Chondrocyte (in vitro differentiated cells): ENCODE measurements around the gene SCGB1A1. TPM values are rescaled to one million over a fixed set of nuclear protein-coding genes. Genes with fewer than 3 reads are reported as not detected.

Experiments used
- DNase-seq: peaks from one replicate; pipeline ENCODE4 v3.0.0; 2021; ENCODE audit warnings: mixed read lengths, low spot score
- H3K27ac Mint-ChIP-seq: one replicate; pipeline ENCODE4 v1.8.0; 2021; ENCODE audit warnings: mild to moderate bottlenecking, moderate library complexity, mixed read lengths; ENCODE audit not compliant: unreplicated experiment
- H3K27me3 Mint-ChIP-seq: 2 replicates; pipeline ENCODE4 v1.8.0; 2021; ENCODE audit warnings: low read depth, mixed read lengths
- H3K36me3 Mint-ChIP-seq: 2 replicates; pipeline ENCODE4 v1.8.0; 2021; ENCODE audit warnings: low read depth, mixed read lengths
- H3K4me1 Mint-ChIP-seq: 2 replicates; pipeline ENCODE4 v1.8.0; 2021; ENCODE audit warnings: low read depth, mild to moderate bottlenecking, mixed read lengths
- H3K4me3 Mint-ChIP-seq: one replicate; pipeline ENCODE4 v1.8.0; 2021; ENCODE audit warnings: mild to moderate bottlenecking, moderate library complexity, mixed read lengths; ENCODE audit not compliant: unreplicated experiment
- H3K9me3 Mint-ChIP-seq: 2 replicates; pipeline ENCODE4 v1.8.0; 2021; ENCODE audit warnings: low read depth, mixed read lengths
- total RNA-seq: library from RNA; stranded (reverse); gene quantifications from 3 replicates; pipeline ENCODE4 v1.2.1, GENCODE V29; 2021
- TF ChIP-seq, protein P1 (sequence below): fragments of 200-600 bp; sonication (generic); IDR thresholded peaks from 2 replicates; pipeline ENCODE4 v1.5.0; 2021; ENCODE audit warnings: antibody characterized with exemption, mild to moderate bottlenecking, moderate library complexity

Gene SCGB1A1
- total RNA-seq, 1 donor from 2014 or later = not detected

DNA sequence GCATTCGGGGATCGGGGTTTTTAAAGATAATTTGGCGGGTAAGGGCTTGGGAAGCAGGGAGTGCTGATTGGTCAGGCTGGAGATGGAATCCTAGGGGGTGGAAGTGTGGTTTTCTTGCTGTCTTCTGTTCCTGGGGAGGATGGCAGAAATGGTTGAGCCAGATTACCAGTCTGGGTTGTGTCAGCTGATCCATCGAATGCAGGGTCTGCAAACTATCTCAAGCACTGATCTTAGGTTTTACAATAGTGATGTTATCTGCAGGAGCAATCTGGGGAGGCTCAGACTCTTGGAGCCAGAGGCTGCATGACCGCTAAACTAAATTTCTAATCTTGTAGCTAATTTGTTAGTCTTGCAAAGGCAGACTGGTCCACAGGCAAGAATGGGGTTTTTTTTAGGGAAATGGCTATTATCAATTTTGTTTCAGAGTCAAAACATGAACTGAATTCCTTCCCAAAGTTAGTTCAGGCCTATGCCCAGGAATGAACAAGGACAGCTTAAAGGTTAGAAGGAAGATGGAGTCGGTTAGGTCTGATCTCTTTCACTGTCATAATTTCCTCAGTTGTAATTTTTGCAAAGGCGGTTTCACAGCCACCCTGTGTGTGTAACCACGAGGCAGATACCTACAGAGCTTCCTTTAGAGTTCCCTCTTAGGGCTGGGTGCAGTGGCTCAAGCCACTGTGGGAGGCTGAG lies 10.2 kb downstream of the SCGB1A1 start:
- no peak overlapping the region for H3K4me3 Mint-ChIP-seq
- no peaks in the 10 kb centered on the region for H3K27me3 Mint-ChIP-seq
- no peak for DNase-seq
- H3K27ac Mint-ChIP-seq = no peak overlapping the region
- no peaks in the 10 kb centered on the region for H3K36me3 Mint-ChIP-seq
- TF ChIP-seq, protein P1, sequence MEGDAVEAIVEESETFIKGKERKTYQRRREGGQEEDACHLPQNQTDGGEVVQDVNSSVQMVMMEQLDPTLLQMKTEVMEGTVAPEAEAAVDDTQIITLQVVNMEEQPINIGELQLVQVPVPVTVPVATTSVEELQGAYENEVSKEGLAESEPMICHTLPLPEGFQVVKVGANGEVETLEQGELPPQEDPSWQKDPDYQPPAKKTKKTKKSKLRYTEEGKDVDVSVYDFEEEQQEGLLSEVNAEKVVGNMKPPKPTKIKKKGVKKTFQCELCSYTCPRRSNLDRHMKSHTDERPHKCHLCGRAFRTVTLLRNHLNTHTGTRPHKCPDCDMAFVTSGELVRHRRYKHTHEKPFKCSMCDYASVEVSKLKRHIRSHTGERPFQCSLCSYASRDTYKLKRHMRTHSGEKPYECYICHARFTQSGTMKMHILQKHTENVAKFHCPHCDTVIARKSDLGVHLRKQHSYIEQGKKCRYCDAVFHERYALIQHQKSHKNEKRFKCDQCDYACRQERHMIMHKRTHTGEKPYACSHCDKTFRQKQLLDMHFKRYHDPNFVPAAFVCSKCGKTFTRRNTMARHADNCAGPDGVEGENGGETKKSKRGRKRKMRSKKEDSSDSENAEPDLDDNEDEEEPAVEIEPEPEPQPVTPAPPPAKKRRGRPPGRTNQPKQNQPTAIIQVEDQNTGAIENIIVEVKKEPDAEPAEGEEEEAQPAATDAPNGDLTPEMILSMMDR = no peak
- no peaks in the 10 kb centered on the region for H3K9me3 Mint-ChIP-seq
- peaks cover 71% of the 10 kb centered on the region for H3K4me1 Mint-ChIP-seq

DNA sequence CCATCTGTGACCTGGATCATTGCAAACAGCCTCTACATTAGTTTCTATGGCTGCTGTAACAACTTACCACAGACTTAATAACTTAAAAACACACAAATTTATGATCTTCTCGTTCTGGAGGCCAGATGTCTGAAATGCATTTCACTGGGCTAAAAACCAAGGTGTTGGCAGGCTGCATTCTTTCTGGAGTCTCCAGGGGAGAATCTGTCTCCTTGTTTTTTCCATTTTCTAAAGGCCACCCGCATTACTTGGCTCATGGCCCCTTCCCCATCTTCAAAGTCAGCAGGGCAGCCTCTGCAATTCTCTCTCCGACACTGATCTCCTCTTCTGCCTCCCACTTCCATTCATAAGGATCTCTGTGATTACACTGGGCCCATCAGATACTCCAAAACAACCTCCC lies 11.6 kb downstream of the SCGB1A1 start:
- no peak overlapping the region for H3K4me3 Mint-ChIP-seq
- TF ChIP-seq, protein P1 = no peak
- peaks cover 70% of the 10 kb centered on the region for H3K4me1 Mint-ChIP-seq
- no peak overlapping the region for H3K27ac Mint-ChIP-seq
- no peaks in the 10 kb centered on the region for H3K9me3 Mint-ChIP-seq
- no peaks in the 10 kb centered on the region for H3K27me3 Mint-ChIP-seq
- no peaks in the 10 kb centered on the region for H3K36me3 Mint-ChIP-seq
- no peak for DNase-seq

DNA sequence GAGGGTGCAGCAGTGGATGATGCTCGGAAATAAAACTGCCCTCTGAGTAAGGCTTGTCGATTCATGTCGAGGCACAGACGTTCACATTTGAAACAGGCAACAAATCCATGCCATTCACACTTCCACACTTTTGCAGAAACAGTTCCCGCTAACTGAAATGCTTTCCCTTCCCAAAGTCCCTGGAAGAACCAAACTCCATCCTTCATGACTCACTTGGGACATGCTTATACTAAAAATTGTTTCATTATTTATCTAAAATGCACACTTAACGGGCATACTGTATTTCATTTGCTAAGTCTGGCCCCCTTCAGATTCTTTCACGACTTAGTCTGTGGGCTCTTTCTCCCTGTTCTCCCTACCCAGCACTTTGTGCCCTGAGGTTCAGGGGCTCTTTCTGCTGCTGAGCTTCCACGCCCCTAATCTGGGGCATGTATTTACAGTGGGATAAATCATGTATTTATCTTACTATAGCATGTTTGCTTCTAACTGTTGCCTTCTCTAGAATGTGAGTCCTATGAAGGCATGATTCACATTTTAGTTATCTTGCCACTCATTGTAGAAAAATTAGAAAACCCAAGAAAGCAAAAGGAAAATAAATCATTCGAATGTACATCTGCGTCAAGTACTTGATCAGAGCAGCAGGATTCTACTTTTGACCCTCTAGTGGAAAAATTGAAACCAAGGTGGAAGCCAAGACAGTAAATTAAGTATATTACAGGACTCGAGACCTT lies 12.5 kb downstream of the SCGB1A1 start:
- no peak for DNase-seq
- Mint-ChIP-seq H3K4me1 (peaks cover 67% of the 10 kb centered on the region), H3K4me3 (peak overlapping the region; percentile 35), H3K9me3 (no peaks in the 10 kb centered on the region), H3K27ac (peak overlapping the region; percentile 93), H3K27me3 (no peaks in the 10 kb centered on the region), H3K36me3 (no peaks in the 10 kb centered on the region)
- TF ChIP-seq, protein P1 = peak; percentile 20

DNA sequence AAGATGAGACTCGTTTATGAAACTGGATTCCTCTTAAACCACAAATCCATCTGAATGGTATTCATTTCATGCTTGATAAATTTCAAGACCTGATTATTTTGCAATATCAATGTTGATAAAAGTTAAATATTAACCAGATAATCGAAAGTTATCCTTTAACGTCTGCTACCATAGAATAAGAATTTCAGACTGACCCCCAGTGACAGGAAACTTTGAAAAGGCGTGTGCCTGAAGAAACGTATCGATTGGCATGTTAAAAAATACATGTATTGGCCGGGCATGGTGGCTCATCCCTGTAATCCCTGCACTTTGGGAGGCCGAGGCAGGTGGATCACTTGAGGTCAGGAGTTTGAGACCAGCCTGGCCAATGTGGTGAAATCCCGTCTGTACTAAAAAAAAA lies 13.9 kb downstream of the SCGB1A1 start:
- TF ChIP-seq, protein P1 = no peak
- Mint-ChIP-seq H3K4me3 (no peak overlapping the region), H3K36me3 (no peaks in the 10 kb centered on the region), H3K27me3 (no peaks in the 10 kb centered on the region), H3K9me3 (no peaks in the 10 kb centered on the region), H3K27ac (no peak overlapping the region), H3K4me1 (peaks cover 56% of the 10 kb centered on the region)
- DNase-seq = no peak

DNA sequence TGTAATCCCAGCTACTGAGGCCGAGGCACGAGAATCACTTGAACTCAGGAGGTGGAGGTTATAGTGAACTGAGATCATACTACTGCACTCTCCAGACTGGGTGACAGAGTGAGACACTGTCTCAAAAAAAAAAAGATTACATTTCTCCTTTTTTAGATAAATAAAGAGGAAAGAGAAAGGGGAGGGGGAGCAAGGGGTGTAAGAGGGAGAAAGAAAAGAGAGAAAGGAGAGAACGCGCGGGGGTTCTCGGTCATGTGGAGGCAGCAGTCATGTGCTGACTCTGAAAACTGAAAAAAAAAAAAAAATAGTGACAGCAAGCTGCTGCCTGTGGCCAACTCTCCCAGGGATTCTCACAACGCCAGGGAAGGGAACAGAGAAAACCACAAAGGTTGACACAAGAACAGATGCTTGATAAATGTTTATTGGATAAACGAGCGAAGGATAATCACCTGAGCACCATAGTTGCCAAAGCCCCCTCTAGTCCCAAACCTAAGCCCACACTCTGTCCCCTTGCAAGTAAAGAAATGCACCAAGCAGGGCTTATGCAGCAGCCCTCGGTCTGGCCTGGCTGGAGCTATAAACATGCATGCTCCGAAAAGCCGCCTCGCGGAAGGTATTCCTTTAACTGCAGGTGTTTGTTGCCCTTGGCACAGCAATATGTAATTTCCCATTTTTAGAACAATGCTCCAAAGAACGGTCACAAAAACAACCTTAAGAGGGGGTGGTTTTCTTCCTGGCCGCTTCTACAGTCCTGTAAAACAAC lies 14.5 kb downstream of the SCGB1A1 start:
- H3K36me3 Mint-ChIP-seq = no peaks in the 10 kb centered on the region
- TF ChIP-seq, protein P1 = no peak
- peak overlapping the region; percentile 22 for H3K27ac Mint-ChIP-seq
- peaks cover 50% of the 10 kb centered on the region for H3K4me1 Mint-ChIP-seq
- DNase-seq = no peak
- H3K27me3 Mint-ChIP-seq = no peaks in the 10 kb centered on the region
- H3K9me3 Mint-ChIP-seq = no peaks in the 10 kb centered on the region
- no peak overlapping the region for H3K4me3 Mint-ChIP-seq
